ENCODE data around the gene VEPH1. TPM values are rescaled to one million over a fixed set of nuclear protein-coding genes. Genes with fewer than 3 reads are reported as not detected.
A peak's percentile ranks its signal among the peaks of the same experiment; 100 is the strongest.

Gene VEPH1
- total RNA-seq, 4 donors from 2014 or later, result 5.8 TPM; not detected in 3

DNA sequence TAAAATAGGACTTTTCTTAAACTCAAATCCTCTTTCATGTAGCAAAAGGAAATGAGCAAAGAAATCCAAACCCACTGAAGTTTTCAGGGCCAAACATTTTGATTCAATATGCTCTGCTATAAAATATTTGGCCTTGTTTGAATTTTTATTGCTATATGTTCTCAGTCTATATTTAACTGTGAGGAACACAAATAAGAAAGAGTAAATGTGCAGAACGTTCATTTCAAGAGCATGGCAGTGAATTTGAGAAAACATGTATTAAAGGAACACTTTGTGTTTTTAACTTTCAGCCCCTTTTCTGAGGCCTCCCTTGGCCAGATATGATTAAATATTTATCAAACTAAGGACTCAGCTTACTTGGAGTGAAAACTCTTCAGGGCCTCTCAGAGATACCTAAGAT lies 218.5 kb downstream of the VEPH1 start:
- TF ChIP-seq, protein P1, sequence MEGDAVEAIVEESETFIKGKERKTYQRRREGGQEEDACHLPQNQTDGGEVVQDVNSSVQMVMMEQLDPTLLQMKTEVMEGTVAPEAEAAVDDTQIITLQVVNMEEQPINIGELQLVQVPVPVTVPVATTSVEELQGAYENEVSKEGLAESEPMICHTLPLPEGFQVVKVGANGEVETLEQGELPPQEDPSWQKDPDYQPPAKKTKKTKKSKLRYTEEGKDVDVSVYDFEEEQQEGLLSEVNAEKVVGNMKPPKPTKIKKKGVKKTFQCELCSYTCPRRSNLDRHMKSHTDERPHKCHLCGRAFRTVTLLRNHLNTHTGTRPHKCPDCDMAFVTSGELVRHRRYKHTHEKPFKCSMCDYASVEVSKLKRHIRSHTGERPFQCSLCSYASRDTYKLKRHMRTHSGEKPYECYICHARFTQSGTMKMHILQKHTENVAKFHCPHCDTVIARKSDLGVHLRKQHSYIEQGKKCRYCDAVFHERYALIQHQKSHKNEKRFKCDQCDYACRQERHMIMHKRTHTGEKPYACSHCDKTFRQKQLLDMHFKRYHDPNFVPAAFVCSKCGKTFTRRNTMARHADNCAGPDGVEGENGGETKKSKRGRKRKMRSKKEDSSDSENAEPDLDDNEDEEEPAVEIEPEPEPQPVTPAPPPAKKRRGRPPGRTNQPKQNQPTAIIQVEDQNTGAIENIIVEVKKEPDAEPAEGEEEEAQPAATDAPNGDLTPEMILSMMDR (IDR thresholded peaks at IDR 0.05), result no peak
- TF ChIP-seq POLR2A (IDR thresholded peaks at IDR 0.05), result no peak
- Histone ChIP-seq H3K9me3 (no peaks in the 10 kb centered on the region), H3K4me1 (no peaks in the 10 kb centered on the region), H3K27ac (no peak overlapping the region), H3K36me3 (no peaks in the 10 kb centered on the region), H3K27me3 (no peaks in the 10 kb centered on the region), H3K4me3 (no peak overlapping the region)
- no peak for DNase-seq

DNA sequence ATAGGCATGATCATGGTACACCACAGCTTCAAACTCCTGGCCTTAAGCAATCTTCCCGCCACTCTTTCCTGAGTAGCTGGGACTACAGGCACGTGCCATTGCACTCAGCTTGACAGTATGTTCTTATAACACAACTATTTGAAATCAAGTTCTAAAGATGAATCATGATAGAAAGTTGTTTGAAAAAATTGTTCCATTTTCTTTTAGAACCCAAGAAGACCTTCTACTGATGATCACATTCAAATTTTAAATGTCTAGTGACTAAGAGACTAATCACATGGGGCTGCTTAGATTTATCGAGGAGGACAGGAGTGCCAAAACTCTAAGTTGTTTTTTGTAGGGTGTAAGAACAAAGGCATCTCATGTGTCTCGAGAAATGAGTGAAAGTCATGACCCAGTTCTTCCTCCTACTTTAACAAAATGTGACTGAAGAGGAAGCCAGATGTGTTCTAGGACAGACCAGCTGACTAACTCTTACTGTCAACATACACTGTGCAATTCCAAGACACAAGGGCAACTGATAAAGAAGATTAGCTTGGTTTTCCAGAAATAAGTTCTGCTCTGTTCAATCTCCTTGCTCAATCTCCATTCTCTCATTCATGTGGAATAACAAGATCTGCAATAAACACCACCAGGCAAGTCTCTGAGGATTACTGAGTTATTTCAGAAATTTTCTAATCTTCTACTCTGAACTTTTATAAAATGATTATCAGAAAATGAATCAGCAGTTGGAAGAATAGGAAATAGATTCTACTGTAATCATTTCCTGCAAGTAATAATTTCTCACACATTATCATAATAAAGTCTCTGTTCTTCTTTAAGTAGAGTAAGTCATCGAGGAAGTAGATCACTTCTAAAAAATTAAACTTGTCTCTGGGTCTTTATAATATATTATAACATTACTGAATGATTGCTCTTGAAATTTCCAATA lies 220.7 kb downstream of the VEPH1 start:
- no peaks in the 10 kb centered on the region for H3K36me3 ChIP-seq
- no peak overlapping the region for H3K27ac ChIP-seq
- H3K27me3 ChIP-seq, result no peaks in the 10 kb centered on the region
- H3K9me3 ChIP-seq, result no peaks in the 10 kb centered on the region
- peak in 1 of 3 donors; percentile 52 for DNase-seq
- H3K4me1 ChIP-seq, result no peaks in the 10 kb centered on the region
- no peak overlapping the region for H3K4me3 ChIP-seq
- TF ChIP-seq, protein P1 (IDR thresholded peaks at IDR 0.05), result no peak
- no peak for TF ChIP-seq POLR2A (IDR thresholded peaks at IDR 0.05)

DNA sequence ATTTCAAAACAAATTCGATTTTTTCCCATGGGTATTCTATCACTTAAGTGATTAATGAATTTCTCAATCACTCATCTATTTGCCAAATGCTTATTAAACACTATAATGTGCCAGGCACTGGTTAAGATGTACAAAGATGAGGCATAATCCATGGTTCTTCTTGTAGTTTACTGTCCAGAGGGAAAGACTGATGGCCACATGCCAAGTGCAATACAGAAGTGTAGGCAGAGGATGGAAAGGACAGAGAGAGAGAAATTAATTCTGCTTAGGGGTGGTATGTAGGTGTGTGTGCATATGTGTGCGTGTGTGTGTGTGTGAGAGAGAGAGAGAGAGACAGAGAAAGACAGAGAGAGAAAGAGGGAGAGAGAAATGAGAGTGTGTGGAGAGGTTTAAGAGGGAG lies 222.4 kb downstream of the VEPH1 start:
- no peak overlapping the region for H3K4me3 ChIP-seq
- no peaks in the 10 kb centered on the region for H3K36me3 ChIP-seq
- no peak for DNase-seq
- TF ChIP-seq, protein P1 (IDR thresholded peaks at IDR 0.05), result no peak
- TF ChIP-seq POLR2A (IDR thresholded peaks at IDR 0.05), result no peak
- no peak overlapping the region for H3K27ac ChIP-seq
- no peaks in the 10 kb centered on the region for H3K4me1 ChIP-seq
- no peaks in the 10 kb centered on the region for H3K27me3 ChIP-seq
- no peaks in the 10 kb centered on the region for H3K9me3 ChIP-seq

DNA sequence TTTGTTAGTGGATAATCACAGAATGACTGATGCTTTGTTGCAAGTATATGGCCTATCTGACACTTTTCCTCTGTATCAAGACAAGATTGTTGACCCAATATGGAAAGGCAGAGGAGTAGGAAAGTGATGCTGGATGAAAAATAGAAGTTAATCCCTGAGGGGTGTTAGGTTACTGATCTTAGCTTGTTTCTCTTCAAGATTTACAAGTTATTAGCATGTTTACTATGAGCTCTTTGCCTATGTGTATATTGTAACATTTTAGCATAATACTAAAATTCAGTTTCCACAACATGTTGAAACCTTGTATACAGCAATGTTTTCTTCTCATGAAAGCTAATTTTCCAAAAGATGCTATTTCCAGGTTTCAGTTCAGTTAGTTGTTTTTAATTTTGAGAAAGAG lies 222.9 kb downstream of the VEPH1 start:
- no peak overlapping the region for H3K4me3 ChIP-seq
- no peaks in the 10 kb centered on the region for H3K36me3 ChIP-seq
- no peaks in the 10 kb centered on the region for H3K27me3 ChIP-seq
- no peak overlapping the region for H3K27ac ChIP-seq
- no peaks in the 10 kb centered on the region for H3K4me1 ChIP-seq
- H3K9me3 ChIP-seq, result no peaks in the 10 kb centered on the region
- DNase-seq, result no peak
- no peak for TF ChIP-seq POLR2A (IDR thresholded peaks at IDR 0.05)
- TF ChIP-seq, protein P1 (IDR thresholded peaks at IDR 0.05), result no peak

DNA sequence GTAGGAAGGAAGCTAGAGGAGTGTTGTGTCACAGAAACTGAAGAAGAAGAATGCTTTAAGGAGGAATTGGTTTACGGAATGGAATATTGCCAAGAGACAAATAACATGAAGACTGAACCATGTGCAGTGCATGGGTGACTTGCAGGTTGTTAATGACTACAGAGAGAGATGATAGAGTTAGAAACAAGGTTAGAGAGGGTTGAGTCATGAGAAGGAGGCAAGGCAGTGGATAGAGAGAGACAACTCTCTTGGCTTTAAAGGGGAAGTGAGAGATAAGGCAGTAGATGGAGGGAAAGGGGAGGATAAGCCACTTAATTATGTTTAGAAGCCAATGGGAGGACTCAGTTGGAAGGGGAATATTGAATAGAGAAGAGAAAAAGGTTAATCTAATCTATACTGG lies 224.0 kb downstream of the VEPH1 start:
- no peak overlapping the region for H3K4me3 ChIP-seq
- no peaks in the 10 kb centered on the region for H3K36me3 ChIP-seq
- TF ChIP-seq POLR2A (IDR thresholded peaks at IDR 0.05), result no peak
- TF ChIP-seq, protein P1 (IDR thresholded peaks at IDR 0.05), result no peak
- H3K27me3 ChIP-seq, result no peaks in the 10 kb centered on the region
- DNase-seq, result no peak
- H3K9me3 ChIP-seq, result no peaks in the 10 kb centered on the region
- no peak overlapping the region for H3K27ac ChIP-seq
- H3K4me1 ChIP-seq, result no peaks in the 10 kb centered on the region

All from Peyer's patch (tissue), 4 donors.